ENCODE data around the gene ADAM30. TPM values are rescaled to one million over a fixed set of nuclear protein-coding genes. Genes with fewer than 3 reads are reported as not detected.

Gene ADAM30
- total RNA-seq, 2 experiments from 2014 or later = not detected

DNA sequence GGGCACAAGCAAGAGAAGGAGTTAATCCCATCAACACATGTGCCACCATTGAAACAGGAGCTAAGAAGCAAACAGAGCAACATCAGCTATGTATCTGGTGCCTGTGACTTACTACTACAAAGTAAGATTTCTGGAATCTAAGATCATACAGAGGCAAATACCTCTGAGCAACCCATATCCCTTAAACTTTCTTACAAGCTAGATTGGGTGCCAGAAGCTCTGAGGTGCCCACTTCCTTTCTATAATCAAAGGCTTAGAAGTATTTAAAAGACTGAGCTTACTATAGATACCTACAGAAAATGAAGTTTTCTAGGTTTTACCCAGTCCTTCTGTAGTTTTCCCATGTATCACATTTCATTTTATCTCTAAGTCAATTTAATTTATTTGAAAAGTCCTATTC, 44.4 kb upstream of the ADAM30 start:
- Histone ChIP-seq H3K4me3 (ENCODE audit: low read depth, low read length, poor library complexity, severe bottlenecking) (no peak overlapping the region), H3K27ac (ENCODE audit: low read depth, low read length, poor library complexity, severe bottlenecking) (no peak overlapping the region), H3K9me3 (ENCODE audit: low read length) (no peaks in the 10 kb centered on the region), H3K9me2 (ENCODE audit: insufficient read depth, low read length) (no peaks in the 10 kb centered on the region), H3K79me2 (ENCODE audit: insufficient read depth, low read depth, low read length) (no peaks in the 10 kb centered on the region), H3K4me2 (ENCODE audit: low read length) (no peak overlapping the region), H2AFZ (ENCODE audit: low read length) (no peak overlapping the region), H3K36me3 (ENCODE audit: insufficient read depth, low read length) (peaks cover 46% of the 10 kb centered on the region), H3K4me1 (ENCODE audit: insufficient read depth, low read length, poor library complexity, severe bottlenecking) (no peaks in the 10 kb centered on the region), H4K20me1 (ENCODE audit: insufficient read depth, low read length) (no peaks in the 10 kb centered on the region)
- TF ChIP-seq, protein P1, sequence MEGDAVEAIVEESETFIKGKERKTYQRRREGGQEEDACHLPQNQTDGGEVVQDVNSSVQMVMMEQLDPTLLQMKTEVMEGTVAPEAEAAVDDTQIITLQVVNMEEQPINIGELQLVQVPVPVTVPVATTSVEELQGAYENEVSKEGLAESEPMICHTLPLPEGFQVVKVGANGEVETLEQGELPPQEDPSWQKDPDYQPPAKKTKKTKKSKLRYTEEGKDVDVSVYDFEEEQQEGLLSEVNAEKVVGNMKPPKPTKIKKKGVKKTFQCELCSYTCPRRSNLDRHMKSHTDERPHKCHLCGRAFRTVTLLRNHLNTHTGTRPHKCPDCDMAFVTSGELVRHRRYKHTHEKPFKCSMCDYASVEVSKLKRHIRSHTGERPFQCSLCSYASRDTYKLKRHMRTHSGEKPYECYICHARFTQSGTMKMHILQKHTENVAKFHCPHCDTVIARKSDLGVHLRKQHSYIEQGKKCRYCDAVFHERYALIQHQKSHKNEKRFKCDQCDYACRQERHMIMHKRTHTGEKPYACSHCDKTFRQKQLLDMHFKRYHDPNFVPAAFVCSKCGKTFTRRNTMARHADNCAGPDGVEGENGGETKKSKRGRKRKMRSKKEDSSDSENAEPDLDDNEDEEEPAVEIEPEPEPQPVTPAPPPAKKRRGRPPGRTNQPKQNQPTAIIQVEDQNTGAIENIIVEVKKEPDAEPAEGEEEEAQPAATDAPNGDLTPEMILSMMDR (conservative IDR thresholded peaks at IDR 0.05; ENCODE audit: low read length) = no peak
- no peak for TF ChIP-seq EZH2phosphoT487 (IDR thresholded peaks at IDR 0.05; ENCODE audit: borderline replicate concordance, low read depth, low read length)
- CTCF ChIA-PET (ENCODE audit: unreplicated experiment) = interaction anchor here (1.5 kb wide), 1 partner anchor 9 kb away, joined by 3 read pairs; no protein-coding TSS in a partner anchor
- no TSS peak for BruUV-seq (replicated peaks)
- no peak for DNase-seq (ENCODE audit: low spot score)
- intact Hi-C loops (cut with micrococcal nuclease; ENCODE audit: unreplicated experiment) = no loop called here
- POLR2A ChIA-PET = interaction anchor here (0.8 kb wide), 1 partner anchor 12 kb away, joined by 4 read pairs; no protein-coding TSS in a partner anchor

DNA sequence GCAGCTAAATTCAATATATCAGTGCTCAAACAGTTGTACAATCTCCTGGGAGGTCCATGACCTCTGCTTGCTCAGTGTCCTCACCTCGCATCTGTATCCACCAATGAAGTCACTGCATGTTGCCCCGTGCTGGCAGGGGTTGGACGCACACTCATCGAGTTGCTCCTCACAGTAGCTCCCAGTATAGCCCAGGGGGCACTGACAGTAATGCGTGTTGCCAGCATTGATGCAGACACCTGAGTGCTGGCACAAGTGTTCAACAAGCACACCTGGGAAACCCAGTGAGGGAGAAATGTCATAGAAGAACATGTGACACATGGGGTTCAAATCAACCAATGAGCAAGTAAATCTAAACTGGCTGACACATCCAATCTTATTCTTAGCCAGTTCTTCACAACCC, 40.9 kb upstream of the ADAM30 start:
- DNase-seq (ENCODE audit: low spot score) = no peak
- TF ChIP-seq, protein P1 (conservative IDR thresholded peaks at IDR 0.05; ENCODE audit: low read length) = no peak
- no peak for TF ChIP-seq EZH2phosphoT487 (IDR thresholded peaks at IDR 0.05; ENCODE audit: borderline replicate concordance, low read depth, low read length)
- H2AFZ ChIP-seq (ENCODE audit: low read length) = no peak overlapping the region
- ChIA-PET POLR2A (no interaction called here), CTCF (ENCODE audit: unreplicated experiment) (no interaction called here)
- H4K20me1 ChIP-seq (ENCODE audit: insufficient read depth, low read length) = no peaks in the 10 kb centered on the region
- no peaks in the 10 kb centered on the region for H3K9me2 ChIP-seq (ENCODE audit: insufficient read depth, low read length)
- no TSS peak for BruUV-seq (replicated peaks)
- no peaks in the 10 kb centered on the region for H3K79me2 ChIP-seq (ENCODE audit: insufficient read depth, low read depth, low read length)
- peaks cover 77% of the 10 kb centered on the region for H3K36me3 ChIP-seq (ENCODE audit: insufficient read depth, low read length)
- H3K9me3 ChIP-seq (ENCODE audit: low read length) = peaks cover 13% of the 10 kb centered on the region; the same call in 1 of the 2 replicates
- no peaks in the 10 kb centered on the region for H3K4me1 ChIP-seq (ENCODE audit: insufficient read depth, low read length, poor library complexity, severe bottlenecking)
- intact Hi-C loops (cut with micrococcal nuclease; ENCODE audit: unreplicated experiment) = no loop called here
- no peak overlapping the region for H3K4me2 ChIP-seq (ENCODE audit: low read length)
- H3K4me3 ChIP-seq (ENCODE audit: low read depth, low read length, poor library complexity, severe bottlenecking) = no peak overlapping the region
- H3K27ac ChIP-seq (ENCODE audit: low read depth, low read length, poor library complexity, severe bottlenecking) = no peak overlapping the region

DNA sequence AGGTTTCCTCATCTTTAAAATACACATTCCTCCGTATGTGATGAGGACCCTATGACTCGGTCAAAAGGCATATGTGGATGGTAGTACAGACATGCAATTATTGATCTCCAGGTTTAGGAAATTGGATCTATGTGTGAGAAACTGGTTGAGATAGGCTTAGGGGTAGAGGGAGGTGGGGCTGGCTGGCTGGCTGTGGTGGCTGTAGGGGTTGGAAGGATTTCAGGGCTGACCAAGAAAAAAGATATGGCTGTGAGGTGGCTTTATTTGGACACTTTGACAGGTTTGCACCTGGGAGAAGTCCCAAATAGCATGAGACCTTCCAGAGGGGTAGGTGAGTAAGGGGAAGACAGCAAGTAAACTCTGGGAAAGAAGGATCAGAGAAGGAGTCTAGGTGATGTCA, 39.6 kb upstream of the ADAM30 start:
- Histone ChIP-seq H3K79me2 (ENCODE audit: insufficient read depth, low read depth, low read length) (no peaks in the 10 kb centered on the region), H3K36me3 (ENCODE audit: insufficient read depth, low read length) (peaks cover 70% of the 10 kb centered on the region), H2AFZ (ENCODE audit: low read length) (no peak overlapping the region), H3K4me1 (ENCODE audit: insufficient read depth, low read length, poor library complexity, severe bottlenecking) (no peaks in the 10 kb centered on the region), H3K4me2 (ENCODE audit: low read length) (no peak overlapping the region), H4K20me1 (ENCODE audit: insufficient read depth, low read length) (no peaks in the 10 kb centered on the region), H3K9me2 (ENCODE audit: insufficient read depth, low read length) (no peaks in the 10 kb centered on the region), H3K27ac (ENCODE audit: low read depth, low read length, poor library complexity, severe bottlenecking) (no peak overlapping the region), H3K9me3 (ENCODE audit: low read length) (peaks cover 13% of the 10 kb centered on the region; the same call in 1 of the 2 replicates), H3K4me3 (ENCODE audit: low read depth, low read length, poor library complexity, severe bottlenecking) (no peak overlapping the region)
- intact Hi-C loops (cut with micrococcal nuclease; ENCODE audit: unreplicated experiment) = no loop called here
- no peak for DNase-seq (ENCODE audit: low spot score)
- POLR2A ChIA-PET = no interaction called here
- no TSS peak for BruUV-seq (replicated peaks)
- CTCF ChIA-PET (ENCODE audit: unreplicated experiment) = no interaction called here
- TF ChIP-seq, protein P1 (conservative IDR thresholded peaks at IDR 0.05; ENCODE audit: low read length) = no peak
- TF ChIP-seq EZH2phosphoT487 (IDR thresholded peaks at IDR 0.05; ENCODE audit: borderline replicate concordance, low read depth, low read length) = no peak
